ENCODE results near the gene KLK11. TPM values are rescaled to one million over a fixed set of nuclear protein-coding genes. Genes with fewer than 3 reads are reported as not detected.

The KLK11 gene
- total and polyA plus RNA-seq, 2 of the 8 experiments (the other 6 are each of a cell fraction or from before 2014, with no cell fraction given): 0.45 TPM; not detected in 1

- Histone ChIP-seq H3K79me2 (ENCODE audit: control insufficient read depth in 1 of 2, insufficient read depth in 2 of 2, low read length in 2 of 2) (no peaks in the 10 kb centered on the region), H2BK5ac (ENCODE audit: low read depth, low read length) (no peak overlapping the region), H2BK120ac (replicated peaks; ENCODE audit: low read depth, low read length) (no peak overlapping the region), H3K4me1 (replicated peaks in 1 of 4; ENCODE audit: control insufficient read depth in 3 of 4, insufficient read depth in 4 of 4, low read length in 3 of 4) (peaks cover 0 to 9% (median 1%) of the 10 kb centered on the region in 4 experiments; a peak in 4 of 7 replicates), H3K4me3 (ENCODE audit: extremely low read depth in 1 of 4, insufficient read depth in 2 of 4, low read depth in 3 of 4, low read length in 4 of 4) (no peak overlapping the region), H3K23me2 (ENCODE audit: low read depth, low read length) (peaks cover 6% of the 10 kb centered on the region; the same call in 1 of the 2 replicates), H3K23ac (ENCODE audit: insufficient read length) (no peak overlapping the region), H3K4ac (replicated peaks; ENCODE audit: insufficient read length, low read depth, low read length) (no peak overlapping the region), H2BK12ac (ENCODE audit: low read depth, low read length) (no peak overlapping the region), H3K9me3 (ENCODE audit: insufficient read depth in 2 of 2, low read depth in 1 of 2, low read length in 1 of 2) (no peaks in the 10 kb centered on the region; a peak in 1 of 4 replicates), H3K18ac (ENCODE audit: extremely low read depth, low read length) (no peak overlapping the region), H3K9ac (replicated peaks in 1 of 4; ENCODE audit: extremely low read depth in 1 of 4, low read depth in 3 of 4, low read length in 3 of 4) (no peak overlapping the region), H3K36me3 (ENCODE audit: control insufficient read depth in 2 of 4, insufficient read depth in 4 of 4, low read length in 3 of 4) (no peaks in the 10 kb centered on the region), H4K5ac (ENCODE audit: insufficient read length, low read depth, low read length) (no peak overlapping the region), H3K27ac (ENCODE audit: low read depth, low read length) (no peak overlapping the region), H3K56ac (replicated peaks; ENCODE audit: insufficient read length, low read depth, low read length) (no peak overlapping the region), H3K79me1 (ENCODE audit: low read depth, low read length) (no peaks in the 10 kb centered on the region), H3K27me3 (replicated peaks in 1 of 4; ENCODE audit: control insufficient read depth in 3 of 4, extremely low read depth in 1 of 4, insufficient read depth in 3 of 4, low read length in 3 of 4) (no peaks in the 10 kb centered on the region; a peak in 2 of 7 replicates), H4K8ac (ENCODE audit: extremely low read depth, insufficient read depth, low read length) (no peak overlapping the region), H2BK20ac (ENCODE audit: low read length) (no peak overlapping the region), H2AK5ac (ENCODE audit: low read depth, low read length) (no peak overlapping the region), H3K4me2 (ENCODE audit: insufficient read depth in 1 of 2, low read depth in 2 of 2, low read length in 2 of 2) (no peak overlapping the region; a peak in 1 of 4 replicates), H3K14ac (ENCODE audit: insufficient read length) (no peak overlapping the region), H4K91ac (replicated peaks; ENCODE audit: insufficient read length, low read length) (no peak overlapping the region), H2AFZ (ENCODE audit: low read length) (no peak overlapping the region), H4K20me1 (replicated peaks in 1 of 2; ENCODE audit: control insufficient read depth in 1 of 2, insufficient read depth in 2 of 2, low read length in 2 of 2) (no peaks in the 10 kb centered on the region), H2BK15ac (ENCODE audit: low read length) (no peak overlapping the region)
- ChIA-PET CTCF (ENCODE audit: partially characterized antibody) (interaction anchor here (0.6 to 2.3 kb wide), 12 partner anchors 13 to 193 kb away, joined by 3 to 13 read pairs (median 4); partner anchors contain the start of gene KLK10), POLR2A (ENCODE audit: partially characterized antibody) (interaction anchor here (1.3 kb wide), 1 partner anchor 48 kb away, joined by 3 read pairs; no protein-coding TSS in a partner anchor)
- 79 to 100% methylated on average over 1 to 7 of the region's 7 CpGs for WGBS, 2 experiments (ENCODE audit: extremely low coverage in 1 of 2, insufficient coverage in 1 of 2, insufficient read length in 1 of 2, insufficient replicate concordance in 2 of 2, low coverage in 1 of 2, low lambda C conversion rate in 2 of 2, missing lambda C conversion rate in 1 of 2)
- FAIRE-seq: no peak
- no peak for DNase-seq (ENCODE audit: low read depth in 1 of 2, low spot score in 2 of 2)
- TF ChIP-seq SRF (IDR thresholded peaks at IDR 0.05; ENCODE audit: low read depth, low read length): no peak
- TF ChIP-seq KDM1A (IDR thresholded peaks at IDR 0.05; ENCODE audit: borderline replicate concordance, low read length): no peak
- TF ChIP-seq SP1 (IDR thresholded peaks at IDR 0.05; ENCODE audit: low read depth, low read length): no peak
- no peak for TF ChIP-seq HDAC6 (IDR thresholded peaks at IDR 0.05; ENCODE audit: low read depth, low read length)
- TF ChIP-seq ATF2 (IDR thresholded peaks at IDR 0.05; ENCODE audit: low read length): no peak
- TF ChIP-seq CBX8 (IDR thresholded peaks at IDR 0.05; ENCODE audit: borderline replicate concordance, low read depth, low read length): no peak
- no peak for TF ChIP-seq ASH2L (IDR thresholded peaks at IDR 0.05; ENCODE audit: low read length)
- no peak for TF ChIP-seq CTCF (IDR thresholded peaks at IDR 0.05; ENCODE audit: control extremely low read depth in 1 of 3, insufficient read depth in 1 of 3, low read depth in 1 of 3, low read length in 3 of 3)
Measured at GRCh38 chr19:51066393-51067186, 40.2 kb upstream of the KLK11 start.

Data from H1 (cell line).